ENCODE results near the gene GRAP. TPM values are rescaled to one million over a fixed set of nuclear protein-coding genes. Genes with fewer than 3 reads are reported as not detected.
A peak's percentile ranks its signal among the peaks of the same experiment; 100 is the strongest.

GRAP gene
- total RNA-seq, 8 experiments from 2014 or later: 0.33 to 1.5 (median 0.50) TPM; not detected in 1

DNA sequence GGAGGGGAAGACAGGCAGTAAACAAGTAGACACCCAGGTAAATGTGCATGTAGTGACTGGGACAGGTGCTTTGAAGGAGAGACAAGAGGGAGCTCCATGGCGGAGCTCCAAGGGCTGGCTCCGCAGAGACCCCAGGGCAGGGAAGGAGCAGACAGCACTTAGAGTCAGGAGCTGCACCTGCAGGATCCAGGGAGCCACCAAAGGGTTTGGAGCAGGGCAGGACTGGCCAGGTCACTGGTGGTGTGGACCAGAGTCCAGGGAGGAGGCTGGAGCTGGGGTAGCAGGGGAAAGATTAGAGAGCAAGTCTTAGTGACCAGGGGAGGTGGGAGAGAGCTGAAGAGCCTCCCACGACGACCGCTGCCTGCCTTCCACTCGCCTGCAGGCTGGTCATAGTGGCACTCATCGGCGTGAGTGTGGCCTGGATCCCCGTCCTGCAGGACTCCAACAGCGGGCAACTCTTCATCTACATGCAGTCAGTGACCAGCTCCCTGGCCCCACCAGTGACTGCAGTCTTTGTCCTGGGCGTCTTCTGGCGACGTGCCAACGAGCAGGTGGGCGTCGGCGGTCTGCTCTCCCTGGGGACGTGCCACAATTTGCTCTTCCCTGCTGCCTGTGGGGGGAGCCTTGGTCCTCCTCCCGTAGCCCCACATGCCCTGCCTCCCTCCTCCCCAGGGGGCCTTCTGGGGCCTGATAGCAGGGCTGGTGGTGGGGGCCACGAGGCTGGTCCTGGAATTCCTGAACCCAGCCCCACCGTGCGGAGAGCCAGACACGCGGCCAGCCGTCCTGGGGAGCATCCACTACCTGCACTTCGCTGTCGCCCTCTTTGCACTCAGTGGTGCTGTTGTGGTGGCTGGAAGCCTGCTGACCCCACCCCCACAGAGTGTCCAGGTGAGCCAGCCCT, 27.5 kb downstream of the GRAP start:
- in situ Hi-C loops (cut with MboI; ENCODE audit: low pct_unique_long_range_greater_than_20kb in 2 of 9, low sequenced_read_pairs in 9 of 9, unreplicated experiment in 9 of 9): no loop called here
- 50 to 94% (median 67%) methylated on average over 2 to 11 of the region's 27 CpGs; no CpG with 5 or more reads in 6 of the 10 experiments for WGBS, 10 experiments
- peak in 6 of 8 experiments; percentile 37 to 66 (median 48) for ATAC-seq (replicated peaks in 6 of 8)

DNA sequence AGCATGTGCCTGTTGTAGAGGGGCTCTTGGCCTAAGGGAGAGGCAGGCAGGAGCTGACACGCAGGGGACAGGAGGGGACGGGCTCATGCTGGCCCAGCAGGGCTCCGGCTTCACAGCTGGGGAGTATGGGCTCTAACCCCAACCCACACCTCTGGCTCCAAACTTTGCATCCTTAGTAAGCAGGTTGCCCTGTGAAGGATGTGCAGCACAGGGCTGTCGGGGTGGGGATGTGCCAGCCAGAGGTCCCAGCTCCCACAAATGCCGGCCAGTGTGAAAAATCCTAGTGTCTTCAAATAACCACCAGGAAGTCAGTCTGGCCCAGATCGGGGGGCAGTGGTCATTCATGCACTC, 28.2 kb downstream of the GRAP start:
- Histone ChIP-seq H3K27ac (no peak overlapping the region), H3K4me1 (replicated peaks in 1 of 2) (peaks cover 0 to 5% of the 10 kb centered on the region in 2 donors), H3K4me3 (no peak overlapping the region)
- WGBS, 10 experiments: 60 to 84% (median 67%) methylated on average over 1 to 3 of the region's 6 CpGs; no CpG with 5 or more reads in 5 of the 10 experiments
- in situ Hi-C loops (cut with MboI; ENCODE audit: low pct_unique_long_range_greater_than_20kb in 2 of 9, low sequenced_read_pairs in 9 of 9, unreplicated experiment in 9 of 9): no loop called here
- ATAC-seq (replicated peaks in 6 of 8): no peak

More for the DNA sequence above, 27.5 kb downstream of the GRAP start:
- Histone ChIP-seq H3K4me3 (no peak overlapping the region), H3K4me1 (replicated peaks in 1 of 2) (peaks cover 0 to 5% of the 10 kb centered on the region in 2 donors), H3K27ac (no peak overlapping the region)

- H3K4me1 ChIP-seq (replicated peaks in 1 of 2): peaks cover 0 to 5% of the 10 kb centered on the region in 2 donors
- in situ Hi-C loops (cut with MboI; ENCODE audit: low pct_unique_long_range_greater_than_20kb in 2 of 9, low sequenced_read_pairs in 9 of 9, unreplicated experiment in 9 of 9): no loop called here
- H3K4me3 ChIP-seq: no peak overlapping the region
- 58 to 72% methylated on average over 2 to 9 of the region's 16 CpGs; no CpG with 5 or more reads in 8 of the 10 experiments for WGBS, 10 experiments
- no peak for ATAC-seq (replicated peaks in 6 of 8)
- H3K27ac ChIP-seq: no peak overlapping the region
Observed at GRCh38 chr17:19017804-19018599, 28.8 kb downstream of the GRAP start.

DNA sequence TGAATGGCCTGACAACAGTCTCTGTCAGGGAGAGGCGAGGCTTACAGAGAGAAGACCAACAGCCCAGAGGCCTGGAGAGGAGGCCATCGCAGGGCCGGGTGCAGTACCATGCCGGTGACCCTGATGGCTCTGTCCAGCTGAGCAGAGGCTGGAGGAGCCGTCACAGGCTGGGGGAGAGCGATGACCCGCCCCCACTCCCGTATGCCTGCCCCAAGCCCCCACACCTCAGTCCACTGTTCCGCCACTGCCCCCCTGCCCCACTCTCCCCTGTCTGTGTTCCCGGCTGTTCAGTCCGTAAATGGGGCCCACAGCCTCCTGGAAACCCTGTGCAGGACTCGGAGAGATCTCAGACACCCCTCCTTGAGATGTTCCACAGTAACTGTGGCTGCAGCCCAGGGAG, 29.4 kb downstream of the GRAP start:
- Histone ChIP-seq H3K4me3 (no peak overlapping the region), H3K4me1 (replicated peaks in 1 of 2) (peaks cover 0 to 5% of the 10 kb centered on the region in 2 donors), H3K27ac (no peak overlapping the region)
- 40 to 60% methylated on average over 1 to 2 of the region's 12 CpGs; no CpG with 5 or more reads in 8 of the 10 experiments for WGBS, 10 experiments
- in situ Hi-C loops (cut with MboI; ENCODE audit: low pct_unique_long_range_greater_than_20kb in 2 of 9, low sequenced_read_pairs in 9 of 9, unreplicated experiment in 9 of 9): no loop called here
- no peak for ATAC-seq (replicated peaks in 6 of 8)

GRCh38 chr17:19016881-19017280, 29.9 kb downstream of the GRAP start:
- H3K27ac ChIP-seq: no peak overlapping the region
- ATAC-seq (replicated peaks in 6 of 8): no peak
- in situ Hi-C loops (cut with MboI; ENCODE audit: low pct_unique_long_range_greater_than_20kb in 2 of 9, low sequenced_read_pairs in 9 of 9, unreplicated experiment in 9 of 9): no loop called here
- no peak overlapping the region for H3K4me3 ChIP-seq
- 67 to 90% (median 67%) methylated on average over 2 to 3 of the region's 7 CpGs; no CpG with 5 or more reads in 6 of the 10 experiments for WGBS, 10 experiments
- peaks cover 0 to 5% of the 10 kb centered on the region in 2 donors for H3K4me1 ChIP-seq (replicated peaks in 1 of 2)

GRCh38 chr17:19016297-19016696, 30.5 kb downstream of the GRAP start:
- Histone ChIP-seq H3K4me1 (replicated peaks in 1 of 2) (peaks cover 0 to 5% of the 10 kb centered on the region in 2 donors), H3K4me3 (no peak overlapping the region), H3K27ac (no peak overlapping the region)
- peak in 1 of 8 experiments; percentile 17 for ATAC-seq (replicated peaks in 6 of 8)
- WGBS, 10 experiments: 20 to 100% (median 80%) methylated on average over 1 of the region's 8 CpGs; no CpG with 5 or more reads in 4 of the 10 experiments
- in situ Hi-C loops (cut with MboI; ENCODE audit: low pct_unique_long_range_greater_than_20kb in 2 of 9, low sequenced_read_pairs in 9 of 9, unreplicated experiment in 9 of 9): no loop called here

DNA sequence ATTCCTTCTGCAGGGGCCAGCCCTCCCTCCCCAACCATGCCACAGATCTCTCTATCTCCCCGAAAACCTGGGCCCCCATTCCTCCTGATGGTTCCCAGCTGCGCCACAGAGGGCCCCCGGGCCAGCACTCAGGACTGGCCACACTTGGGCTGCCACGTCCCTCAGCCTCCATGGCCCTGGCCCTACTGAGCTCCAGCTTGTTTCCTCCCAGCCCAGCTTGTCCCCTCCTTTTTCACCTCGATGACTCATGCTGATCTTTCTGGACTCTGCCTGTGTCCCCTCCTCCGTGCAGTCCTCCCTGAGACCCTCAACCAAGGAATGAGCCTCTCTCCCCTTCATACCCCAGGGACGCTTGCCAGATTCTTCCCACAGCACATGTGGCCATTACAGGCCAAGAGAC, 31.3 kb downstream of the GRAP start:
- Histone ChIP-seq H3K4me1 (replicated peaks in 1 of 2) (peaks cover 0 to 5% of the 10 kb centered on the region in 2 donors), H3K4me3 (no peak overlapping the region), H3K27ac (no peak overlapping the region)
- WGBS, 10 experiments: 41 to 100% (median 60%) methylated on average over 1 to 3 of the region's 7 CpGs; no CpG with 5 or more reads in 5 of the 10 experiments
- no peak for ATAC-seq (replicated peaks in 6 of 8)
- in situ Hi-C loops (cut with MboI; ENCODE audit: low pct_unique_long_range_greater_than_20kb in 2 of 9, low sequenced_read_pairs in 9 of 9, unreplicated experiment in 9 of 9): no loop called here

- ATAC-seq (replicated peaks in 6 of 8): peak in 2 of 8 experiments; percentile 7 to 16
- in situ Hi-C loops (cut with MboI; ENCODE audit: low pct_unique_long_range_greater_than_20kb in 2 of 9, low sequenced_read_pairs in 9 of 9, unreplicated experiment in 9 of 9): no loop called here
- WGBS, 10 experiments: 10 to 87% (median 40%) methylated on average over 1 to 3 of the region's 29 CpGs; no CpG with 5 or more reads in 4 of the 10 experiments
Observed at GRCh38 chr17:19014628-19015215, 32.0 kb downstream of the GRAP start.

GRCh38 chr17:19013806-19014627, 32.7 kb downstream of the GRAP start:
- Histone ChIP-seq H3K27ac (no peak overlapping the region), H3K4me1 (replicated peaks in 1 of 2) (no peaks in the 10 kb centered on the region), H3K4me3 (no peak overlapping the region)
- in situ Hi-C loops (cut with MboI; ENCODE audit: low pct_unique_long_range_greater_than_20kb in 2 of 9, low sequenced_read_pairs in 9 of 9, unreplicated experiment in 9 of 9): no loop called here
- WGBS, 10 experiments: 50 to 88% (median 80%) methylated on average over 1 to 4 of the region's 11 CpGs; no CpG with 5 or more reads in 5 of the 10 experiments
- ATAC-seq (replicated peaks in 6 of 8): no peak

More at GRCh38 chr17:19014628-19015215, 32.0 kb downstream of the GRAP start:
- Histone ChIP-seq H3K27ac (no peak overlapping the region), H3K4me3 (no peak overlapping the region), H3K4me1 (replicated peaks in 1 of 2) (peaks cover 0 to 5% of the 10 kb centered on the region in 2 donors)

DNA sequence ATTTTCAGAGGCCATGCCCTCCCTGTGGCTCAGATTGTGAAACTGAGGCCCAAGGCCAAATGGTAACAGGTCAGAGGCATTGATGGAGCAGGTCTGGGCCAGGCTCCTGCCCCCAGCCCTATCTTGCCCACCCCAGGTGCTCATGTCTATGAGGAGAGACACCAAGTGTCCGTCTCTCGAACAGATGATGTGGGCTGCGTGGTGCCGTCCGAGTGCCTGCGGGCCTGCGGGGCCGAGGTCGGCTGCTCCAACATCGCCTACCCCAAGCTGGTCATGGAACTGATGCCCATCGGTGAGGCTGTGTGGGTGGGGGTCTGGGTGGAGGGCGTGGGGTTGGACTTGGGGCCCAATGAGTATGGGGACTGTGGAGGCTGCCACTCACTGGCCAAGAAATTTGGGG, 33.5 kb downstream of the GRAP start:
- no CpG with 5 or more reads among the region's 12 CpGs for WGBS, 10 experiments
- in situ Hi-C loops (cut with MboI; ENCODE audit: low pct_unique_long_range_greater_than_20kb in 2 of 9, low sequenced_read_pairs in 9 of 9, unreplicated experiment in 9 of 9): no loop called here
- ATAC-seq (replicated peaks in 6 of 8): no peak
- Histone ChIP-seq H3K27ac (no peak overlapping the region), H3K4me3 (no peak overlapping the region), H3K4me1 (replicated peaks in 1 of 2) (no peaks in the 10 kb centered on the region)

- in situ Hi-C loops (cut with MboI; ENCODE audit: low pct_unique_long_range_greater_than_20kb in 2 of 9, low sequenced_read_pairs in 9 of 9, unreplicated experiment in 9 of 9): no loop called here
- WGBS, 10 experiments: 20 to 94% (median 70%) methylated on average over 2 to 10 of the region's 22 CpGs; no CpG with 5 or more reads in 4 of the 10 experiments
- no peak for ATAC-seq (replicated peaks in 6 of 8)
- no peaks in the 10 kb centered on the region for H3K4me1 ChIP-seq (replicated peaks in 1 of 2)
- no peak overlapping the region for H3K4me3 ChIP-seq
- no peak overlapping the region for H3K27ac ChIP-seq
Observed at GRCh38 chr17:19012171-19013080, 34.3 kb downstream of the GRAP start.
